ENCODE results near the gene NLRC5.

The NLRC5 gene

GRCh38 chr16:56969769-56970168 lies 19.6 kb upstream of the NLRC5 start:
- no peak for ATAC-seq
- TF ChIP-seq TCF4 (CRISPR knock-in tag; IDR thresholded peaks at IDR 0.05; ENCODE audit: borderline replicate concordance) (no peak), CSDC2 (CRISPR knock-in tag; IDR thresholded peaks at IDR 0.05) (no peak), POU6F1 (CRISPR knock-in tag; IDR thresholded peaks at IDR 0.05; ENCODE audit: borderline replicate concordance, low read depth) (no peak)

- TF ChIP-seq CSRNP3 (CRISPR knock-in tag; IDR thresholded peaks at IDR 0.05): no peak
- ATAC-seq: peak; percentile 73
Observed at GRCh38 chr16:56970934-56971767, 18.2 kb upstream of the NLRC5 start.

- no peak for ATAC-seq
- no peak for TF ChIP-seq ESRRG (CRISPR knock-in tag; IDR thresholded peaks at IDR 0.05)
- no peak for TF ChIP-seq TCF4 (CRISPR knock-in tag; IDR thresholded peaks at IDR 0.05; ENCODE audit: borderline replicate concordance)
- TF ChIP-seq CSRNP3 (CRISPR knock-in tag; IDR thresholded peaks at IDR 0.05): no peak
- TF ChIP-seq ZC3H10 (CRISPR knock-in tag; IDR thresholded peaks at IDR 0.05): no peak
- no peak for TF ChIP-seq ZFP30 (CRISPR knock-in tag; IDR thresholded peaks at IDR 0.05)
- TF ChIP-seq ZNF8 (CRISPR knock-in tag; IDR thresholded peaks at IDR 0.05): no peak
- TF ChIP-seq CREB5 (CRISPR knock-in tag; IDR thresholded peaks at IDR 0.05; ENCODE audit: low read depth): no peak
- no peak for TF ChIP-seq GLIS3 (CRISPR knock-in tag; IDR thresholded peaks at IDR 0.05)
- TF ChIP-seq OSR1 (CRISPR knock-in tag; IDR thresholded peaks at IDR 0.05): no peak
- TF ChIP-seq ARNTL (CRISPR knock-in tag; IDR thresholded peaks at IDR 0.05; ENCODE audit: borderline replicate concordance, low read depth): no peak
- TF ChIP-seq PATZ1 (CRISPR knock-in tag; IDR thresholded peaks at IDR 0.05; ENCODE audit: borderline replicate concordance): no peak
- TF ChIP-seq ZNF565 (CRISPR knock-in tag; conservative IDR thresholded peaks at IDR 0.05; ENCODE audit: low read depth): no peak
- no peak for TF ChIP-seq ISL1 (CRISPR knock-in tag; IDR thresholded peaks at IDR 0.05)
Observed at GRCh38 chr16:56971768-56972043, 17.7 kb upstream of the NLRC5 start.

GRCh38 chr16:56972403-56973293 lies 16.7 kb upstream of the NLRC5 start:
- no peak for ATAC-seq
- no peak for TF ChIP-seq ZNF565 (CRISPR knock-in tag; conservative IDR thresholded peaks at IDR 0.05; ENCODE audit: low read depth)
- TF ChIP-seq OSR1 (CRISPR knock-in tag; IDR thresholded peaks at IDR 0.05): no peak

GRCh38 chr16:56973294-56973689 lies 16.1 kb upstream of the NLRC5 start:
- no peak for ATAC-seq
- no peak for TF ChIP-seq ARNTL (CRISPR knock-in tag; IDR thresholded peaks at IDR 0.05; ENCODE audit: borderline replicate concordance, low read depth)
- TF ChIP-seq ZC3H10 (CRISPR knock-in tag; IDR thresholded peaks at IDR 0.05): no peak
- TF ChIP-seq ESRRG (CRISPR knock-in tag; IDR thresholded peaks at IDR 0.05): no peak
- TF ChIP-seq BACH2 (CRISPR knock-in tag; IDR thresholded peaks at IDR 0.05; ENCODE audit: borderline replicate concordance): no peak
- no peak for TF ChIP-seq CREB5 (CRISPR knock-in tag; IDR thresholded peaks at IDR 0.05; ENCODE audit: low read depth)
- TF ChIP-seq PATZ1 (CRISPR knock-in tag; IDR thresholded peaks at IDR 0.05; ENCODE audit: borderline replicate concordance): no peak
- TF ChIP-seq CSDC2 (CRISPR knock-in tag; IDR thresholded peaks at IDR 0.05): no peak
- TF ChIP-seq TCF4 (CRISPR knock-in tag; IDR thresholded peaks at IDR 0.05; ENCODE audit: borderline replicate concordance): no peak
- TF ChIP-seq RARB (CRISPR knock-in tag; IDR thresholded peaks at IDR 0.05): no peak
- TF ChIP-seq ZFP3 (CRISPR knock-in tag; IDR thresholded peaks at IDR 0.05): no peak
- TF ChIP-seq ISL1 (CRISPR knock-in tag; IDR thresholded peaks at IDR 0.05): no peak
- no peak for TF ChIP-seq GLIS3 (CRISPR knock-in tag; IDR thresholded peaks at IDR 0.05)

Data from SK-N-SH treated with all-trans-retinoic acid at 6 μM for 48 hours (cell line).